WI38 (cell line): ENCODE measurements around the gene KIF2C.

Source experiments
- H3K4me3 ChIP-seq: 2 replicates; pipeline ENCODE4 v1.5.1; 2011; ENCODE audit warnings: low read depth, mild to moderate bottlenecking, control low read depth, low read length
- TF ChIP-seq, protein P1 (sequence below): IDR thresholded peaks from 2 replicates; pipeline ENCODE4 v1.5.1; 2012; ENCODE audit warnings: low read depth, mild to moderate bottlenecking, control low read depth, low read length

The KIF2C gene

DNA sequence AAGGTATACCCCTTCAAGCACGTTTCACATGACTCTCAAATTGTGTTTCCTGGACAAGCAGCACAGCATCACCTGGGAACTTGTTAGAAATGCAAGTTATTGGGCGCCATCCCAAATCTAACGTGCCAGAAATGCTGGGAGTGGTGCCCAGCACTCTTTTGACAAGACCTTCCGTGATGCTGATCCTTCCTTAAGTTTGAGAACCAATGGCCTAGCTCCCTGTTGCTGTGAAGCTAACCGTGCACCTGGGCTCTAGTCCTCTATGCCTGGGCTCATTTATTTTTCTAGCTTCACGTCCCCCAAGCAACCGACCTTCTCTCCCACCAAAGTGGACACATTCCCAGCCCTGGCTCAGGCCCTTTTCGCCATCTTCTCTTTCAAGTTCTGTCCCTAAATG is 44.1 kb downstream of the KIF2C start:
- TF ChIP-seq, protein P1, sequence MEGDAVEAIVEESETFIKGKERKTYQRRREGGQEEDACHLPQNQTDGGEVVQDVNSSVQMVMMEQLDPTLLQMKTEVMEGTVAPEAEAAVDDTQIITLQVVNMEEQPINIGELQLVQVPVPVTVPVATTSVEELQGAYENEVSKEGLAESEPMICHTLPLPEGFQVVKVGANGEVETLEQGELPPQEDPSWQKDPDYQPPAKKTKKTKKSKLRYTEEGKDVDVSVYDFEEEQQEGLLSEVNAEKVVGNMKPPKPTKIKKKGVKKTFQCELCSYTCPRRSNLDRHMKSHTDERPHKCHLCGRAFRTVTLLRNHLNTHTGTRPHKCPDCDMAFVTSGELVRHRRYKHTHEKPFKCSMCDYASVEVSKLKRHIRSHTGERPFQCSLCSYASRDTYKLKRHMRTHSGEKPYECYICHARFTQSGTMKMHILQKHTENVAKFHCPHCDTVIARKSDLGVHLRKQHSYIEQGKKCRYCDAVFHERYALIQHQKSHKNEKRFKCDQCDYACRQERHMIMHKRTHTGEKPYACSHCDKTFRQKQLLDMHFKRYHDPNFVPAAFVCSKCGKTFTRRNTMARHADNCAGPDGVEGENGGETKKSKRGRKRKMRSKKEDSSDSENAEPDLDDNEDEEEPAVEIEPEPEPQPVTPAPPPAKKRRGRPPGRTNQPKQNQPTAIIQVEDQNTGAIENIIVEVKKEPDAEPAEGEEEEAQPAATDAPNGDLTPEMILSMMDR = no peak
- no peak overlapping the region for H3K4me3 ChIP-seq

DNA sequence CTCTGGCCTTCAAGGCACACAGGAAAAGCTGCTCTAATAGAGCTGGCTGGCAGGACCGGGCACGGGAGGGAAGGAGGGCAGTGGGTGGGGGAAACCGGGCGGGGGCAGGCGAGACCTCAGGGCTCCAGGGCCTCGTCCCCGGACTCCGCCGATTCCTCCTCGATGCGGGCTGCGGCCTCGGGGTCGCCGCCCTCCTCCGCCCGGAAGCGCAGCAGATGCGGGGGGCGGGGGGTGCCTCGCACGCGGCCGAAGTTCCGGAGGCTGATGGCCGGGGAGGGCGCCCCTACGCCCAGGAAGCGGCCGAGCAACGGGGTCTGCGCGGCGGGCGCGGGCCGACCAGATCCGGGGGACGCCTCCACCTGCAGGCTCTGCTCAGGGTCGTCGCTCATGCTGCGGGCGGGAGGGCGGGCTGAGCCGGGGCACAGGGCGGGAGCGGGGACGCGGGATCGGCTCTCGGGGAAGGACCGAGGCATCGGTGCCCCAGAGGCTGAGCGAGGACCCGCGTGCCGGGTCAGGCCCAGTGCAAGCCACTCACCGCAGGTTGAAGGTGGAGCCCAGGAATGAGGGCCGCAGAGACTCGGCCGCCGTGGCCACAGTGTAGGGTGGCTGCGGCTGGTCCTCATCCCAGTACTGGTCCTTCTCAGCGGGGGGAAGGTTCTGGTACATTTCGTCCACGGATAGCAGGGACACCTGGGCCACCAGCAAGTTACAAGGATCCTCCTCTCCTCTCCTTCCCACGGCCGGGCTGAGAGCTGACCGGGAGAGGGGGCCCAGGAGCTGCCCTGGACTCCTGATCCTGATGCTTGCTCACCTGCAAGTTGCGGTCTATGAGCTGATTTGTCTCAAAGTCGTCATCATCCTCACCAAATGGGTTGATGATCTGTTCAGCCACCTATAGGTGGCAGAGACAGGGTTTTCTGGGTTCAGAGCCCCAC is 44.7 kb downstream of the KIF2C start:
- no peak overlapping the region for H3K4me3 ChIP-seq
- TF ChIP-seq, protein P1 = no peak

DNA sequence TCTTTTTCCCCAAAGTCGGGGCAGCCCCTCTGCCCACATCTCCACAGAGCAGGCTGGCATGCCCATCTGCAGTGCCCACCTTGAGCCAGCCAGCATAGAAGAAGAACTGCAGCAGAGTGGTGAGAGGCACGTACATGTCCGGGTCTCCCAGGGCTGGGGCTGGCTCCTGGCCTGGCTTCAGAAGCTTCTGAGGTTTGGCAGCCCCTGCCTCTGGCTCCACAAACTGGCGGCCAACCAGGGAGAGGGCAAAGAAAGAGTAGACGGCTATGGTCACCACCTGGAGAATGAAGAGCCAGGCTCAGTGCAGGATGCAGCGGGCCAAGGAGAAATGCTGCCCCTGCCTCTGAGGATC is 45.4 kb downstream of the KIF2C start:
- H3K4me3 ChIP-seq = no peak overlapping the region
- TF ChIP-seq, protein P1 = no peak

DNA sequence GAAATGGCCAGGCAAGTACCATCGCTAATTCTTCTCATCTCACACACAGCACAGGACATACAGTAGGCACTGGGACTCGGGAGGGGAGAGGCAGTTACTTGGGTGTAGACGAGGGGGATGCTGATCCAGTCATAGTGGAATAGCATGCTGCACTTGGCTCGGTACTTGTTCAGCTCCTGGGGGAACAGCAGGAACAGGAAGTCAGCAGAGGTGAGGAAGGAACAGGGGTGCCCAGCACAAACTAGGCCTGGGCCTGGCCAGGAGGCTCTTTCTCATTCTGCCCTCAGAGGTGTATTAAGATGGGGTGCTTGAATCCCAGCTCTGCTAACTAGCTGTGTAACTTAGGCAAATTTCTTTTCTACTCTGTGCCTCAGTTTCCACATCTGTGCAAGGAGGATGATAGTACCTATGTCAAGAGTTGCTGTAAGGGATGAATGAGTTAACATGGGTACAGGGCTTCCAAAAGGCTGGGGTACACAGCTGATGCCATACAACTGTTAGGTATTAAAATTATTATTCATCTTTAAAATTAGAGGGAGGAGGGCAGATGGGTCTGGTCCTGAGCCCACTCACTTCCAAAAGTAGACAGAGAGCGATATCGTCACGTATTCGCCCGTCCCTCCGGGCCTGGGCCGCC is 46.0 kb downstream of the KIF2C start:
- peak overlapping the region; percentile 49 for H3K4me3 ChIP-seq
- TF ChIP-seq, protein P1 = no peak

DNA sequence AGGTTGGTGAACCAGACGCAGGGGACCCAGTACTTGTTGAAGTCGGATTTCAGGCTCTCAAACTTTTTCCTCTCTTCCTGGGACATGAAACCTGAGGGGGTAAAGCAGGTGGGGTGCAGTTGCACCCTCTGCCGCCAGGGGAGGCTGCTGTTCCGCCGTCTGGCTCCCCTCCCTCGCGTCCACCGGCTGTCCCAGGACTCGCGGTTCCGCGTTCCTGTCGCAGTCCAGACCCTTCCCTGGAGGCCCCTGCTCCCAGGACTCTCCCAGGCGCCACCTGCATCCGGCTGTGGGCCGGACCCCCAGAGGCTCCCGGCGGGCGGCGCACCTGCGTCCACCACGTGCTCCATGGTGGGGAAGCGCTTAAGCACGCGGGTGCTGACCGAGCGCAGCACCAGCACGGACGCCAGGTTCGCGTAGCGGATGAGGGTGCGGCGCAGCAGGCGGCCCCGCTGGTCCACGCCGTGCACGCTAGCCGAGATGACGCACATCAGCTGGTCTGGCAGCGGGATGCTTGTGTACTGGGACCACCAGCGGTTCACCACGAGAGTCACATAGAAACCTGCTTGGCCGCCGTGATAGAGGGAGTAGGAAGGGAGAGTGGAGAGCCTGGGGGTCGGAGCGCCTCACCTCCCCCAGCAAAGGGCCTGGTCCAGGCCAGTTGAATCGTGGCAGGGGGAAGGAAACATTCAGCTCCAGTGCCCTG is 46.7 kb downstream of the KIF2C start:
- peak overlapping the region; percentile 49 for H3K4me3 ChIP-seq
- TF ChIP-seq, protein P1 = peak; percentile 100

DNA sequence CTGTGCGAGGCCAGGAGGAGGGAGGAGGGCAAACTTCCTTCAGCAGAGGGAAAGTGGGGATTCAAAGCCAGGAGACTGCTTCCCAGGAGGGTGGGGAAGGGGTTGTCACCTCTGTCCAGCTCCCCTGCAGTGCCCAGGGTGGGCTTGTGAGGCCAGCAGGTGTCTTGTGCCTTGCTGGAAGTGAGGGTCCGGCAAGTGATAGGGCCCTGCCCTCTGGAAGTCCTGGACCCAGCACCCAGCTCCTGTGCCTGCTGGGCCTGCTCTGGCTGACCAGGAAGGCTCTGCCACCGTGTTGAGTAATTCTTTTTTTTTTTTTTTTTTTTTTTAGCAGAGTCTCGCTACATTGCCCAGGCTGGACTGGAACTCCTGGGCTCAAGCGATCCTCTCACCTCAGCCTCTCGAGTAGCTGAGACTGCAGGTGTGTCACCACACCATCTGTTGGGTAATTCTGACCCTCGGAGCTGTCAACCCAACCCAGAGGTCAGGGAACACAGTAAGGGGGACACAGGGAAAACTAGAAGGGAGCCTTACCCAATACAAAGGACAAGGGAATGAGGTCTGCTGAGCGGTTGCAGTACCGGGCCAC is 47.3 kb downstream of the KIF2C start:
- H3K4me3 ChIP-seq = no peak overlapping the region
- TF ChIP-seq, protein P1 = no peak
